Measurements from ENCODE around the gene SCAMP1. TPM values are rescaled to one million over a fixed set of nuclear protein-coding genes. Genes with fewer than 3 reads are reported as not detected.
"Not testable (repeated sequence)": the region's sequence is repeated elsewhere in the genome, so short reads cannot be mapped to it uniquely, and the experiment has no call there.

The SCAMP1 gene
- total RNA-seq, 3 donors from 2014 or later, result 12.2 to 16.0 (median 13.5) TPM

DNA sequence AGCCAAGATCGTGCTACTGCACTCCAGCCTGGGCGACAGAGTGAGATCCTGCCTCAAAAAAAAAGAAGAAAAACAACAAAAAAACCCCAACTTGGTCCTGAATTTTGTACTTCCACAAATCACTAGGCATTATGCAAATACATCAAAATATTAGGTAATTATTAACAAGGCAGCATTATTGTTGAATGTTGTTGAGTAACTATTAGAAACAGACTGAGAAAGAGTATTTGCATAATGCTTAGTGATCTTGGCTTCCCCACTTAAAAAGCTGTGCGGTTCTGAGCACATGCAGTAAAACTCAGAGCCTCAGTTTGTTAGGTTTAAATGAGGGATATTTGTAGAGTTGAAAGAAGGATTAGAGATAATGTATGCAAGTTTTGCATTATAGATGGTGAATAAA lies 64.2 kb downstream of the SCAMP1 start:
- H3K9me3 Mint-ChIP-seq, result peaks cover 5% of the 10 kb centered on the region
- DNase-seq (no peak), ATAC-seq (no peak)
- H3K4me1 Mint-ChIP-seq (ENCODE audit: low read depth), result no peaks in the 10 kb centered on the region
- H3K4me3 Mint-ChIP-seq, result no peak overlapping the region
- H3K36me3 Mint-ChIP-seq (ENCODE audit: insufficient read depth), result peaks cover 46% of the 10 kb centered on the region
- no peaks in the 10 kb centered on the region for H3K27me3 Mint-ChIP-seq (ENCODE audit: low read depth)

DNA sequence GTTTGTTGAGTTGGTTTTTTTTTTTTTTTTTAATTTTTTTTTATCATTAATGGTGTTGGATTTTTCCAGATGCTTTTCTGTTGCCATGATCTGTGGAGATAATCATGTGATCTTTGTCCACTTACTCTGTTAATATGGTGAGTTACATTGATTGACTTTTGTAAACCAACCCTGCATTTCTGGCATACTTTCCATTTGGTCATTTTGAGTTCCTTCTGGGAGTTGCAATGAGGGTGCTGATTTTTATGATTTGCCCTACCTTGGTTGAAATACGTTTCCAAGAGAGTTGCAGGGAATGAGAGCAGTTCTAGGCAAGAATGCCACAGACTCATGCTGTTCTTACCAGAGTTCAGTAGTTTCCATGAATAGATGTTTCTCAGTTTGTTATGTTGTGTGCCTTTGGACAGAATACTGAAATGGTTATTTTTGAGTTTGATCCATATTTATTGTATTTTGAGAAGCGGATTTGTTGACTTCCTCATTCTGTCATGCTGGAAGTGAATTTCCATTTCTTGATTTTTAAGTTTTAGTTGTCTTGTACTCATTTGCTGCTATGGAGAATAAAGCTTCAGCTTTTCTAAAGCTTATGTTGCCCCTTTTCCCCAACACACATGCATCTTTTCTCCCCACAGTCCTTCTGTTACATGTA lies 69.0 kb downstream of the SCAMP1 start:
- Mint-ChIP-seq H3K4me3 (no peak overlapping the region), H3K27me3 (ENCODE audit: low read depth) (no peaks in the 10 kb centered on the region), H3K9me3 (peaks cover 5% of the 10 kb centered on the region), H3K4me1 (ENCODE audit: low read depth) (no peaks in the 10 kb centered on the region), H3K36me3 (ENCODE audit: insufficient read depth) (peaks cover 50% of the 10 kb centered on the region)
- DNase-seq, result no peak
- no peak for ATAC-seq

DNA sequence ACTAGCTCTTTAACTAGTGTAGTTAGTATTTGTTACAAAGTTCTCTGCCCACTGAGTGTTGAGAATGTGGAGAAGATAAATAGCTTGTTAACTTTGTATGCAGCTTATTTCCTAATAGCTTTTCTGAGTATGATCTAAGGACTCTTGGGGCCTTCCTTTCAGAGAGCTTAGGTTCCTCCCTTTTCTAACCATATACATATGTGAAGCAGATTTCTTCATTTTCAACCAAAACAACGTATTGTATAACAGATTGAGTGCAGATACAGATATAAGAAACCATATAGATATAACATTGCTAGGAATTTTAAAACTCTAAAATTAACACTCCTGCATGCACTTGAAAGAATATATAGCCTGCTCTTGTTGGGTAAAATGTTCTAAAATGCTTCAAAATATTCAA lies 70.4 kb downstream of the SCAMP1 start:
- DNase-seq (no peak), ATAC-seq (no peak)
- peaks cover 5% of the 10 kb centered on the region for H3K9me3 Mint-ChIP-seq
- H3K36me3 Mint-ChIP-seq (ENCODE audit: insufficient read depth), result peaks cover 52% of the 10 kb centered on the region
- H3K27me3 Mint-ChIP-seq (ENCODE audit: low read depth), result no peaks in the 10 kb centered on the region
- no peak overlapping the region for H3K4me3 Mint-ChIP-seq
- no peaks in the 10 kb centered on the region for H3K4me1 Mint-ChIP-seq (ENCODE audit: low read depth)

DNA sequence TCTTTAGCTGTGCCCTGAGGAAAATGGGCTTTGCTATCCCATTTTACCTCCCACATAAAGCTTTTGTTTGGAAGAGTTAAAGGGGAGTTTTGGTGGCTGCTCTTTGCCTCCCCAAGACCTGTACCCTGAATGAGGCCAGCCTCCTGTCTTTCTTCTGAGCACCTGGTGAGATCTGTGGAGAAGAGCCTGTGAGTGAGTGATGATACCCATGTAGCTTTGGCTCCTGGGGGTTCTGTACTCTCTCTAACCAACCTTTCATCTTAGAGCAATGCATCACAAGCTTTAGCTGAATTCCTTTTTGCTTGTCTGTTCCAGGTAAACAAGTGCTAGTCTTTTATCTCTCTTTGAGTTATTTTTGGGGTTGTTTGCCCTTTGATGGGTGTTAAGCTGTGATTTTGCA lies 73.6 kb downstream of the SCAMP1 start:
- Mint-ChIP-seq H3K36me3 (ENCODE audit: insufficient read depth) (peaks cover 60% of the 10 kb centered on the region), H3K9me3 (no peaks in the 10 kb centered on the region)

DNA sequence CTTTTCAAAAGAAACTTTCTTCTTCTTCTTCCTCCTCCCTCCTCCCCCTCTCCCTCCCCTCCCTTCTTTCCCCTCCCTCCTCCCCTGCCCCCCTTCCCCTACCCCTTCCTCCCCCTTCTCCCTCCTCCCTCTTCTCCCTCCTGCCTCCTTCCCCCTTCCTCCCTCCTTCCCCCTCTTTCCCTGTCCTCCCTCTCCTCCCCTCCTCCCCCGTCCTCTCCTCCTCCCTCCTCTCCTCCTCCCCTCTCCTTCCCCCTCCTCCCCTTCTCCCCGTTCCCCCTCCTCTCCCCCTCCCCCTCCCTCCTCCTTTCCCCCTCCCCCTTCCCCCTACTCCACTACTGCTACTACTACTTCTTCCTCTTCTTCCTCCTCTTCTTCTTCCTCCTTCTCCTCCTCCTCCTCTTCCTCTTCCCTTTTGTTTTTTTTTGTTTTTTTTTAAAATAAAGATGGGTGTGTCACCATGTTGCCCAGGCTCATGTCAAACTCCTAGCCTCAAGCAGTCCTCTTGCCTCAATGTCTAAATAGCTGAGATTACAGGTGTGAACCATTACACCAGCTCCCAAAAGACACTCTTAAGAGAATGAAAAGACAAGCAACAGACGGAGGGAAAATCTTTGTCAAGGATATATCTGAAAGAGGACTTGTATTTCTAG lies 87.5 kb downstream of the SCAMP1 start:
- Mint-ChIP-seq H3K4me1 (ENCODE audit: low read depth) (no peaks in the 10 kb centered on the region), H3K4me3 (no peak overlapping the region), H3K9me3 (peaks cover 4% of the 10 kb centered on the region), H3K27me3 (ENCODE audit: low read depth) (no peaks in the 10 kb centered on the region), H3K36me3 (ENCODE audit: insufficient read depth) (peaks cover 40% of the 10 kb centered on the region)
- no peak for ATAC-seq
- DNase-seq, result no peak

More for the DNA sequence above, 73.6 kb downstream of the SCAMP1 start:
- no peaks in the 10 kb centered on the region for H3K27me3 Mint-ChIP-seq (ENCODE audit: low read depth)
- peaks cover 2% of the 10 kb centered on the region for H3K4me1 Mint-ChIP-seq (ENCODE audit: low read depth)
- ATAC-seq, result no peak
- DNase-seq, result no peak
- no peak overlapping the region for H3K4me3 Mint-ChIP-seq

DNA sequence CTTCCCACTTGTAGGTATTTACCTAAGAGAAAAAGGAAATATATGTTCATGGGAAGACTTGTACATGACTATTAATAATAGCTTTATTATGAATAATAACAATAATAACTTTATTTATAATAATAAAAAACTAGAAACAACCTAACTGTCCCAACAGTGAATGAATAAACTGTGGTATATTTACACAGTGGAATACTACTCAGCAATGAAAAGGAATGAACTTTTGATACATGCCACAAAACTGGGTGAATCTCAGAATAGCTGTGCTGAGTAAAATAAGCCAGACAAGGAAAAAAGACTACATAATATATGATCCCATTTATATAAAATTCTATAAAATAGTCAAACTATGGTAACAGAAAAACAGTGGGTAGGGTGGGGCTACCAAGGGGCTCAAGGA lies 88.7 kb downstream of the SCAMP1 start:
- ATAC-seq (no peak), DNase-seq (no peak)
- no peak overlapping the region for H3K4me3 Mint-ChIP-seq
- H3K27me3 Mint-ChIP-seq (ENCODE audit: low read depth), result no peaks in the 10 kb centered on the region
- peaks cover 36% of the 10 kb centered on the region for H3K36me3 Mint-ChIP-seq (ENCODE audit: insufficient read depth)
- no peaks in the 10 kb centered on the region for H3K4me1 Mint-ChIP-seq (ENCODE audit: low read depth)
- peaks cover 4% of the 10 kb centered on the region for H3K9me3 Mint-ChIP-seq

DNA sequence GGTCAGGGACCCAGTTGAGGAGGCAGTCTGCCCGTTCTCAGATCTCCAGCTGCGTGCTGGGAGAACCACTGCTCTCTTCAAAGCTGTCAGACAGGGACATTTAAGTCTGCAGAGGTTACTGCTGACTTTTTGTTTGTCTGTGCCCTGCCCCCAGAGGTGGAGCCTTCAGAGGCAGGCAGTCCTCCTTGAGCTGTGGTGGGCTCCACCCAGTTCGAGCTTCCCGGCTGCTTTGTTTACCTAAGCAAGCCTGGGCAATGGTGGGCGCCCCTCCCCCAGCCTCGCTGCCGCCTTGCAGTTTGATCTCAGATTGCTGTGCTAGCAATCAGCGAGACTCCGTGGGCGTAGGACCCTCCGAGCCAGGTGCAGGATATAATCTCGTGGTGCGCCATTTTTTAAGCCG lies 97.1 kb downstream of the SCAMP1 start:
- H3K27me3 Mint-ChIP-seq (ENCODE audit: low read depth); H3K9me3 Mint-ChIP-seq; DNase-seq; ATAC-seq; H3K4me3 Mint-ChIP-seq: not testable (repeated sequence)
- H3K36me3 Mint-ChIP-seq (ENCODE audit: insufficient read depth), result peaks cover 33% of the 10 kb centered on the region
- H3K4me1 Mint-ChIP-seq (ENCODE audit: low read depth), result peaks cover 10% of the 10 kb centered on the region

DNA sequence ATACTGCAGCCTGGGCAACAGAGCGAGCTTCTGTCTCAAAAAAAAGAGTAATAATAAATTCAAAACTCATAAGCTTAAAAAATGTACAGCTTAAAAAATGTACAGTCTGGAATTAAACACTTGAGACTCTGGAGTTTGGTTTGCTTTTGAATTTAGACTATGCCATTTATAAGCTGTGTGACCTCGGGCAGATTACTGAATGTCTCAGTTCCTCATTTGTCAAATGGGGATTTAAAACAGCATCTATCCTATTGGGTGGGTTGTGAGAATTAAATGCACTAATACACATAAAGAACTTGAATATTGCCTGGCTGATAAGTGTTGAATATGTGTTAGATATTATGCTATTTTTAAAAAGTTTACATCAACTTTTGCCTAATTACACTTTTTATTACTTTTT lies 98.4 kb downstream of the SCAMP1 start:
- DNase-seq (no peak), ATAC-seq (no peak)
- Mint-ChIP-seq H3K4me3 (no peak overlapping the region), H3K9me3 (no peaks in the 10 kb centered on the region), H3K36me3 (ENCODE audit: insufficient read depth) (peaks cover 38% of the 10 kb centered on the region), H3K27me3 (ENCODE audit: low read depth) (no peaks in the 10 kb centered on the region), H3K4me1 (ENCODE audit: low read depth) (peaks cover 10% of the 10 kb centered on the region)

DNA sequence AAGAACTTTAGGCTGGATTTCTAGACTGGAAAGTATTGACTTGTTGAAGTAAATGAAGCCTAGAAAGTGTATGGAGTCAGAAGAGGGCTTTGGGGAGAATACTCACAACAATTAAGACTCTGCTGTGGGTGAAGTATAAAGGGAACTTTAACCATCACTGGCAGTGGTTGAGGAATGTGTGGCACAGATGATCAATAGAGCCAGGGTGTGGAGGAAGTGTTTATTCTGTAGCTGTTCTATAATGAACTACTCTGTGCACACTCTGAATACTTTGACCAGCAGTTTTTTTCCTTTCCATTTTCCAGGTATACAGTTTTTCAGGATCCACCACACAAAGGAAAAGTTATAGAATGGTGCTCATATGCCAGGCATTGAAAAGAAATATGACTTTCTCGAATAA lies 106.7 kb downstream of the SCAMP1 start:
- H3K27me3 Mint-ChIP-seq (ENCODE audit: low read depth), result no peaks in the 10 kb centered on the region
- no peak for ATAC-seq

DNA sequence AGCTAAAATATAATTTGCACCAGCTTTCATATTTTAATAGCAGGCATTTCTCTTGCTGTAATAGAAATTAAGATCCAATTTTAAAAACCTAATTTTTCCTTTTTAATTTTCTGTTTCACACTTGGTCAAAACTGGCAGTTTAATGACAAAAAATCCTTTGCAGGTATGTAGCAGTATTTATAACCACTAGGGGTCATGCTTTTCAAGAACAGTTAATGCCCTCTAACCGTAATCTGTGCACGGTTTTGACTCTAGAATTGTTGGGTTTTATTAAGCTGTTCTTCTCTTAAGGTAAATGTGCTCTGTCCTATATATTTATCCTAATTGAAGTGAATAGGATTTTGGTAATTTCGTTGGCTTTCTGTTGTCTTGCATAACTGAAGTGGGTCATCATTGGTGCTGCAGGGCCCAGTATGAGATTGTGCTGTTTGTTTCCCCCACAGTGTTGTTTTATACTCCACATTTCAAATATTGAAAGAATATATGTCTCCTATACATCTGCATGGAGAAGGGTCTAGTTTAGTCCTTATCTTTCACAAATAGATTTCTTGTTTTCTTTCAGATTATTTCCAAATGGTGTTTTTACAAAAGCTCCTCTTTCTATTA lies 107.4 kb downstream of the SCAMP1 start:
- Mint-ChIP-seq H3K27me3 (ENCODE audit: low read depth) (no peaks in the 10 kb centered on the region), H3K4me3 (no peak overlapping the region), H3K4me1 (ENCODE audit: low read depth) (no peaks in the 10 kb centered on the region), H3K36me3 (ENCODE audit: insufficient read depth) (peaks cover 25% of the 10 kb centered on the region), H3K9me3 (no peaks in the 10 kb centered on the region)
- no peak for DNase-seq
- no peak for ATAC-seq

More for the DNA sequence above, 106.7 kb downstream of the SCAMP1 start:
- Mint-ChIP-seq H3K4me1 (ENCODE audit: low read depth) (no peaks in the 10 kb centered on the region), H3K36me3 (ENCODE audit: insufficient read depth) (peaks cover 25% of the 10 kb centered on the region), H3K4me3 (no peak overlapping the region), H3K9me3 (no peaks in the 10 kb centered on the region)
- no peak for DNase-seq

DNA sequence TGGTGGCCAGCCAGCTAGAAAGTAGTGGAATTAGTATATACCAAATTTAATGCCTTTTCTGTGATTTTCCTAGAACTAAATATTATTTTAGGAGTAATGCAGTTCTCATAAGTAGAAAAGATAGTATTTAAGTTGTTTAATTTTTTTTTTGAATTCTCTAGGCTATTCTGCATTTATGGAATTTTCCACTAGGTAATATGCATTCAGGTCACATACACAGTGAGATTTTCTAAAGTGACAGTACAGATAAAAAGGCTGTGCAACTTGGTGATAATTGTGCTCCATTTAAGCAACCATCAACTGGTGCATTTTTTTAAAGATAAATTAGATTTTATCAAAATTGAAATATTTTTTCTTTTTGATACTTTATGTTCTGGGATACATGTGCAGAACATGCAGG lies 111.5 kb downstream of the SCAMP1 start:
- Mint-ChIP-seq H3K9me3 (no peaks in the 10 kb centered on the region), H3K27me3 (ENCODE audit: low read depth) (no peaks in the 10 kb centered on the region), H3K4me3 (no peak overlapping the region), H3K36me3 (ENCODE audit: insufficient read depth) (peaks cover 6% of the 10 kb centered on the region), H3K4me1 (ENCODE audit: low read depth) (no peaks in the 10 kb centered on the region)
- DNase-seq, result no peak
- ATAC-seq, result no peak

DNA sequence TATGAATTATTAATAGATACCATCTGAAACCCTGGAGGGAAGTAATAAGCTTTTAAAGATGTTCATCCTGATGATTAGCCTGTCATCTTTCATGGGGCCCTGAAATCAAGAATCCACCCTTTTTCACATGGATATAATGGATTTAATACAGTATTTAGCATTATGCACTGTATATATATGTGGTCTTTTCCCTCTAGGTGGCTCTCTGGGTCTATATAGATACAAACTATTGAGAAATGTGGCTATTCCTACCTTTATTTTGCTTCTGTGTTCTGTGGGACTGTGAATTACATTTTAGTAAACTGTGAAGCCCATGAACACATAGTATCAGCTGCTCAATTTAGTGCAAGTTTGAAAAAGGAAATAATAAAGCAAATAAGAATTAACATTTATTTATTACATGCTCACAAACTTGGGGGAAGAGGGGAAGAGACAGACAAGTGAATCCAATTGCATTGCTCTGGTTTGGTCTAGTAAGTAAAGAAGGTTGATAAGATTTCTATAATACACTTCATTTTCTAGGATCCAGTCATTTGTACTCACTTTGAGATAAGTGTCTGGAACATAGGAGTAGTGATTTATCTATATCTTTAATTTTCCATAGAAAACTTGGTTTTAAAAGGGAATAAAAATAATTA lies 112.2 kb downstream of the SCAMP1 start:
- Mint-ChIP-seq H3K27me3 (ENCODE audit: low read depth) (no peaks in the 10 kb centered on the region), H3K4me3 (no peak overlapping the region), H3K9me3 (no peaks in the 10 kb centered on the region), H3K36me3 (ENCODE audit: insufficient read depth) (peaks cover 6% of the 10 kb centered on the region), H3K4me1 (ENCODE audit: low read depth) (no peaks in the 10 kb centered on the region)
- no peak for ATAC-seq
- no peak for DNase-seq

DNA sequence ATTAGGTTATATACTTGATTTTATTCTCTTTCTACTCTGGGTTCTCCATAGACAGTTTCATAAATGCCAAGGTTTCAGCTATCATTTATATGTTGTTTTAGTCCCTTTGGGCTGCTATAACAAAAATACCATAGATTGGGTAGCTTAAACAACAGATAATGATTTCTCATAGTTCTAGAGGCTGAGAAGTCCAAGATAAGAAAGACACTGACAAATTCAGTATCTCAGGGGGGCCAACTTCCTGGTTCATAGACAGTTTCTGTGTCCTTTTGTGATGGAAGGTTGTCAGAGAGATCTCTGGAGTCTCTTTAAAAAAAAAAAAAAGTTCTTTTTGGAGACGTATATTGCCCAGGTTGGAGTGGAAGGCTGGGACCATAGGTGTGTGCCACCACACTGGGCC lies 113.3 kb downstream of the SCAMP1 start:
- DNase-seq (no peak), ATAC-seq (no peak)
- Mint-ChIP-seq H3K4me3 (no peak overlapping the region), H3K36me3 (ENCODE audit: insufficient read depth) (peaks cover 6% of the 10 kb centered on the region), H3K27me3 (ENCODE audit: low read depth) (no peaks in the 10 kb centered on the region), H3K4me1 (ENCODE audit: low read depth) (no peaks in the 10 kb centered on the region), H3K9me3 (no peaks in the 10 kb centered on the region)

DNA sequence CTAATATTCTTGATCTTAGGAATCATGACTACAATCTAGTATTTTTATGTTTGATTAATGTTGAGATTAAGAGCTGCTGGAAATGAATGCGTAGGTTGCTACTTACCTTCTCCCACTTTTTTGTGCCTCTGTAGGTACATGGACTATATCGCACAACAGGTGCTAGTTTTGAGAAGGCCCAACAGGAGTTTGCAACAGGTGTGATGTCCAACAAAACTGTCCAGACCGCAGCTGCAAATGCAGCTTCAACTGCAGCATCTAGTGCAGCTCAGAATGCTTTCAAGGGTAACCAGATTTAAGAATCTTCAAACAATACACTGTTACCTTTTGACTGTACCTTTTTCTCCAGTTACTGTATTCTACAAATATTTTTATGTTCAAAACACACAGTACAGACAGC lies 115.0 kb downstream of the SCAMP1 start:
- no peak for DNase-seq
- H3K36me3 Mint-ChIP-seq (ENCODE audit: insufficient read depth), result peaks cover 6% of the 10 kb centered on the region
- no peak for ATAC-seq
- H3K4me1 Mint-ChIP-seq (ENCODE audit: low read depth), result no peaks in the 10 kb centered on the region
- no peaks in the 10 kb centered on the region for H3K27me3 Mint-ChIP-seq (ENCODE audit: low read depth)
- no peaks in the 10 kb centered on the region for H3K9me3 Mint-ChIP-seq
- no peak overlapping the region for H3K4me3 Mint-ChIP-seq

DNA sequence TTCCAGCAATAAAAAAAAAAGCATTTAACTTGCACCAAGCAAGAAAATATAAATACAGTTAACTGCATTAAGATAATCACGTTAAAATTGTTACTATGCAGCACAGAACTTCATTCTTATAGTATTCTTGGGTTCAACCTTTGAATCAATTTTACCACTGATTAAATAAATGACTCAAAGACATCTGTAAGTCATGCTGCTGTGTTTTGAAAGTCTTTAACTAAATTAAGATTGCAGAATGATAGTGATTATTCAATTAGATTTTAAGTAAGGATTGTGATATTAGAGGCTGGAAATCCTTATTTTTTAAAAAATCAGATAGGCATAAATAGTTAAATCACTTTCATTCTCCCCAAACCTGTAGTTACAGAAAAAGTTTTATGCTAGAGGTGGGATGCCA lies 116.4 kb downstream of the SCAMP1 start:
- ATAC-seq, result no peak
- peaks cover 6% of the 10 kb centered on the region for H3K36me3 Mint-ChIP-seq (ENCODE audit: insufficient read depth)

More for the DNA sequence above, 116.4 kb downstream of the SCAMP1 start:
- Mint-ChIP-seq H3K9me3 (no peaks in the 10 kb centered on the region), H3K4me1 (ENCODE audit: low read depth) (no peaks in the 10 kb centered on the region), H3K4me3 (no peak overlapping the region), H3K27me3 (ENCODE audit: low read depth) (no peaks in the 10 kb centered on the region)
- no peak for DNase-seq
